Measurements from ENCODE around the gene EIF2S2.
A peak's percentile ranks its signal among the peaks of the same experiment; 100 is the strongest.

The EIF2S2 gene

DNA sequence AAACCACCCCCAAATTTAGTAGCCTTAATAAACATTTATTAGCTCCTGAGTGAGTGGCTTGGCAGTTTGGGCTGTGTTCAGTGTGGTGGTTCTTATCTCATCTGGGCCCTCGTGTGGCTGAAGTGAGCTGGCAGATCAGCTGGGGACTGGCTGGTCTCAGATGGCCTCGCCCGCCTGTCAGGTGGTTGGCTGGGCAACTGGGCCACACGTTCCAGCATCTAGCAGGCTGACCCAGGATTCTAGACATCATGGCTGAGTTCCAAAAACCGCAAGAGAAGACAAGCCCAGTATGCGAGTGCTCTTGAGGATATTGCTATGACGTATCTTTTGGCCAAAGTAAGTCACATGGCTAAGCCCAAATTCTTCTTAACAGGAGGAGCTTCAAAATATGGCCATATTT lies 28.9 kb downstream of the EIF2S2 start:
- Histone ChIP-seq H3K4me1 (ENCODE audit: control insufficient read depth, insufficient read depth, low read length) (peaks cover 10% of the 10 kb centered on the region), H3K36me3 (ENCODE audit: control insufficient read depth, insufficient read depth, low read length) (peaks cover 24% of the 10 kb centered on the region), H3K27me3 (ENCODE audit: control insufficient read depth, insufficient read depth, low read length) (no peaks in the 10 kb centered on the region), H3K9ac (ENCODE audit: low read length) (no peak overlapping the region), H3K4me3 (ENCODE audit: low read length) (no peak overlapping the region), H3K27ac (ENCODE audit: low read depth, low read length) (peak overlapping the region; percentile 62)

DNA sequence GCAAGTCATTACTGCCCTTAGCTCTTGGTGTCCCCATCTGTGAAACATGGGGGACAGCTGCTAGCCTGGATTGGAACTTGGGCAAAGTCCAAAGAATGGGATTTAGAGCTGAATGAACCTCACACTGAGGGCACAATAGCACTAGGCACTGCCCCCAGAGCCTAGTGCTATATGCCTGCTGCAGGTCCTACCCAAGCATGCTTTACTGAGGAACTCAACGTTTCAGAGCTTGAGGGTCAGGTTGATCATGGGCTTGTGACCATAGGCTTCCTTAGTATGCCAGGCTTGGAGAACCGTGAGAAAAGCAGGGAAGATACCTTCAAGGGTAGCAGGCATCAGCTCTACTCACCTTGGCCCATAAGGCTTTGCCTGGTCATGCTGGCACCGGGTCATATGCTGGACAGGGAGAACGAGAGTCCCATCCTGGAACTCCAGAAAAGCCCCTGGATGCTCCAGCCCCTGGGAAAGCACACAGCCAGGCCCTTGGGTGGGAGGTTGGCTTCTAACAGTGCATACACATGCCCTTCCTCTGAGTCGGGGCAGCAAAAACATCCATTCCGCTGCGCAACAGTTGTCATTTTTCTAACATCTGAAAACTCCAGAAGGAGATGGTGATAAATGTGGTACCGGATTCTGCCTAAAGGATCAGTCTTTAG lies 29.7 kb downstream of the EIF2S2 start:
- Histone ChIP-seq H3K27ac (ENCODE audit: low read depth, low read length) (no peak overlapping the region), H3K4me3 (ENCODE audit: low read length) (no peak overlapping the region), H3K36me3 (ENCODE audit: control insufficient read depth, insufficient read depth, low read length) (peaks cover 24% of the 10 kb centered on the region), H3K4me1 (ENCODE audit: control insufficient read depth, insufficient read depth, low read length) (peaks cover 10% of the 10 kb centered on the region), H3K9ac (ENCODE audit: low read length) (no peak overlapping the region), H3K27me3 (ENCODE audit: control insufficient read depth, insufficient read depth, low read length) (no peaks in the 10 kb centered on the region)

DNA sequence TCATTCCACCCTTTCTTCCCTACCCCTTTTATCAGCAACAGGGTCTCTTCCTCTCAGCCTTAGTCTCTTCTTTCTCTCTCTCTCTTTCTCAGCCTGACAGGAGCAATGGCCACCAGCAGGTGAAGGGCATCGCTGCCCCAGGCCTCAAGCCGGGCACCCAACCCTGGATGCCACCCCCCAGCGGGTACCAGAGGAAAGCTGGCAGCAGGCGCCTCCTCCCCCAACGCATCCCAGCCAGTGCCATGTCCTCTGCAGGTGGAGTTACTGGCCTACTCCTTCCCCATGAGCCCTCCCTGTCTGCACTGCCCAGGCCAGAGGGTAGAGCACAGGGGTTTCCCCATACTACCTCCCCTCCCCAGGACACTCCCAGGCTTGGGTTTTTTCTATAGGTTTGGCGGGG lies 32.2 kb downstream of the EIF2S2 start:
- no peaks in the 10 kb centered on the region for H3K27me3 ChIP-seq (ENCODE audit: control insufficient read depth, insufficient read depth, low read length)
- H3K9ac ChIP-seq (ENCODE audit: low read length), result no peak overlapping the region
- H3K36me3 ChIP-seq (ENCODE audit: control insufficient read depth, insufficient read depth, low read length), result peaks cover 23% of the 10 kb centered on the region
- peaks cover 10% of the 10 kb centered on the region for H3K4me1 ChIP-seq (ENCODE audit: control insufficient read depth, insufficient read depth, low read length)
- no peak overlapping the region for H3K27ac ChIP-seq (ENCODE audit: low read depth, low read length)
- H3K4me3 ChIP-seq (ENCODE audit: low read length), result no peak overlapping the region

DNA sequence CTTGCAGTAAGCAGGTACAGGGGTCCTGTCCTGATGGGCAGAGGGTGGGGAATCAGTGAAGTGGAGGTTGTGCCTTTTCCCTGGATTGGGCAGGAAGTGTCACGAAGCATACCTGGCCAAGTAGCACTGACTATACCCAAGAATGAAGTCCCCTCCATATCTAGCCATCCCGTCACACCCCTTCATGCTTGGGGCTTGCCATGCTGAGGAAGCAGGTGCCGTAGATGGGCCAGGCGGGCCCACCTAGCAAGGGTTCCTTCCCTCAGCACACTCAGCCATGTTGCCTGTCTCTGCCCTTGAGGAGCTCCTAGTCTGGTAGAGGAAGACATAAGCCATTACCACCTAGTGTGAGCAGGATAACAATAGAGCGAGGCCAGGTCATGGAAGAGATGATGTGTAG lies 33.5 kb downstream of the EIF2S2 start:
- Histone ChIP-seq H3K9ac (ENCODE audit: low read length) (no peak overlapping the region), H3K27ac (ENCODE audit: low read depth, low read length) (no peak overlapping the region), H3K4me1 (ENCODE audit: control insufficient read depth, insufficient read depth, low read length) (peaks cover 9% of the 10 kb centered on the region), H3K27me3 (ENCODE audit: control insufficient read depth, insufficient read depth, low read length) (no peaks in the 10 kb centered on the region), H3K36me3 (ENCODE audit: control insufficient read depth, insufficient read depth, low read length) (peaks cover 28% of the 10 kb centered on the region), H3K4me3 (ENCODE audit: low read length) (no peak overlapping the region)

DNA sequence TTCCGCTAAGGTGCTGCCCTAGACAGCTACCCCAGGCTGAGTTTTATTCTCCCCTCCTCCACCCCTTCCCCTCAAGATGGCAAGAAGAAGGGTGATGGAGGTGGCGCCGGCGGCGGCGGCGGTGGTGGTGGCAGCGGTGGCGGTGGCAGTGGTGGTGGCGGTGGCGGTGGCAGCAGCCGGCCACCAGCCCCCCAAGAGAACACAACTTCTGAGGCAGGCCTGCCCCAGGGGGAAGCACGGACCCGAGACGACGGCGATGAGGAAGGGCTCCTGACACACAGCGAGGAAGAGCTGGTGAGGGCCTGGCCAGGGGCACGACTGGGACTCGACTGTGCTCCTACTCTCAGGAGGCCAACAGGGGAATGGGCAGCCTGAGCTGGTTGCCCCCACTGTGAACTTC lies 35.1 kb downstream of the EIF2S2 start:
- H3K9ac ChIP-seq (ENCODE audit: low read length), result no peak overlapping the region
- peaks cover 35% of the 10 kb centered on the region for H3K36me3 ChIP-seq (ENCODE audit: control insufficient read depth, insufficient read depth, low read length)
- H3K4me3 ChIP-seq (ENCODE audit: low read length), result no peak overlapping the region
- no peaks in the 10 kb centered on the region for H3K27me3 ChIP-seq (ENCODE audit: control insufficient read depth, insufficient read depth, low read length)
- H3K27ac ChIP-seq (ENCODE audit: low read depth, low read length), result no peak overlapping the region
- no peaks in the 10 kb centered on the region for H3K4me1 ChIP-seq (ENCODE audit: control insufficient read depth, insufficient read depth, low read length)

DNA sequence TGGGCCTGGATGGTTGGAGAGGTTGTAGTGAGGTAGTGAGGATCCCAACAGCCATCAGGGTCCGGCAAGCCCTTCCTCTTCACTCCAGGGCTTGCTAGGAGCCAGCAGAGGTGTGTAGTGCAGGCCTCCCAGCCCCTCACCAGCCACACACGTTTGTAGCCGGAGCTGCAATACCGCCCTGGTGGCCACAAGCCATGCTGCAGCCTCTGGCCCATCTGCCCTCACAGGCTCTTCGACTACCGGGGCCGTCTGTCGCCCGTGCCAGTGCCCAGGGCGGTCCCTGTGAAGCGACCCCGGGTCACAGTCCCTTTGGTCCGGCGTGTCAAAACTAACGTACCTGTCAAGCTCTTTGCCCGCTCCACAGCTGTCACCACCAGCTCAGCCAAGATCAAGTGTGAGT lies 36.4 kb downstream of the EIF2S2 start:
- no peaks in the 10 kb centered on the region for H3K4me1 ChIP-seq (ENCODE audit: control insufficient read depth, insufficient read depth, low read length)
- no peak overlapping the region for H3K9ac ChIP-seq (ENCODE audit: low read length)
- no peak overlapping the region for H3K27ac ChIP-seq (ENCODE audit: low read depth, low read length)
- no peak overlapping the region for H3K4me3 ChIP-seq (ENCODE audit: low read length)
- no peaks in the 10 kb centered on the region for H3K27me3 ChIP-seq (ENCODE audit: control insufficient read depth, insufficient read depth, low read length)
- H3K36me3 ChIP-seq (ENCODE audit: control insufficient read depth, insufficient read depth, low read length), result peaks cover 29% of the 10 kb centered on the region

DNA sequence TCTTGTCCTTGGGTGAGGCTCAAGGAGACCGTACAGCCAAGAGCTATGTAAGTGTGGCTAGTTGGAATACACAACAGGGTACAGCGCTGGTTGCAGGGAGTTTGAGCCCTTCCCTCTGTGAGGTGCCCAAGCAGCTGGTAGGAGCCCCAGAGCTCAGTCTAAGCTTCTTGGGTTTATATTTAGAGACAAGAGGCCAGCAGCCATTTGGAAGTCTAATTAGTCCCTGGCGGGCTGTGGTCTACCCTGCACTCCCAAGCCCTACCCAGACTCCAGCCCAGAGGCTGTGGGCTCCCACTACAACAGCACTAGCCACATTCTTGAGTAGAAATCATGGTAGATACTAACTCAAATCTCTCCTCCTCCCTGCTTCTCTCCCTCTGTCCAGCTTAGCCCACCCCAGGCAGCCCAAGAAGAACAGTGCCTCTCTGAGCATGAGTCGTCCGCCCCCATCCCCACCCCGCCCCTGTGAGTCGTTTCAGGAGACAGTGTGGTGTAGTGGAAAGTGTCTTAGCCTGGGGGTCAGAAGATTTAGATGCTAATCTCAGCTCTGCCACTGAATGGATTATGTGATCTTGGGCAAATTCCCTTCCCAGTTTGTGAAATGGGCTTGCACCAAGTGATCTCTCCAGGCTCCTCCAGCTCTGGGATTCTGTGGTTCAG lies 37.8 kb downstream of the EIF2S2 start:
- peaks cover 26% of the 10 kb centered on the region for H3K36me3 ChIP-seq (ENCODE audit: control insufficient read depth, insufficient read depth, low read length)
- H3K27me3 ChIP-seq (ENCODE audit: control insufficient read depth, insufficient read depth, low read length), result no peaks in the 10 kb centered on the region

DNA sequence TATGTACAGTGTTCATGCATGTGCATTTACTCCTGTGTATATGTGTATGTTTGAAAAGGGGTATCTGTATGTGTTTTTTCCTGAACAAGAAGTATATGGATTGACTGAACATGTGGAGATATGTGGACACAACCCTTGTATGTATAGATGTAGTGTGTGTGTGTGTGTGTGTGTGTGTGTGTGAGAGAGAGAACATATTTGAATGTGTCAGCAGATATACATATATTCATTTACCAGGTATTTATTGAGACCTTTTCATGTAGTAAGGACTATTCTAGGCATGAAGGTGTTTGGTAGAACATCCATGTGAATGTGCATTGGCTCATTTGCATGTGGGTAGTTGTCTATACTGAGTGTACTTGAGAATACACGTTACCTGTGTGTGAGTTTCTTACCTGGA lies 39.3 kb downstream of the EIF2S2 start:
- Histone ChIP-seq H3K4me3 (ENCODE audit: low read length) (no peak overlapping the region), H3K4me1 (ENCODE audit: control insufficient read depth, insufficient read depth, low read length) (peaks cover 8% of the 10 kb centered on the region), H3K27ac (ENCODE audit: low read depth, low read length) (no peak overlapping the region), H3K27me3 (ENCODE audit: control insufficient read depth, insufficient read depth, low read length) (no peaks in the 10 kb centered on the region), H3K36me3 (ENCODE audit: control insufficient read depth, insufficient read depth, low read length) (peaks cover 21% of the 10 kb centered on the region), H3K9ac (ENCODE audit: low read length) (no peak overlapping the region)

More for the DNA sequence above, 37.8 kb downstream of the EIF2S2 start:
- no peak overlapping the region for H3K4me3 ChIP-seq (ENCODE audit: low read length)
- H3K4me1 ChIP-seq (ENCODE audit: control insufficient read depth, insufficient read depth, low read length), result peaks cover 5% of the 10 kb centered on the region
- no peak overlapping the region for H3K9ac ChIP-seq (ENCODE audit: low read length)
- H3K27ac ChIP-seq (ENCODE audit: low read depth, low read length), result no peak overlapping the region

DNA sequence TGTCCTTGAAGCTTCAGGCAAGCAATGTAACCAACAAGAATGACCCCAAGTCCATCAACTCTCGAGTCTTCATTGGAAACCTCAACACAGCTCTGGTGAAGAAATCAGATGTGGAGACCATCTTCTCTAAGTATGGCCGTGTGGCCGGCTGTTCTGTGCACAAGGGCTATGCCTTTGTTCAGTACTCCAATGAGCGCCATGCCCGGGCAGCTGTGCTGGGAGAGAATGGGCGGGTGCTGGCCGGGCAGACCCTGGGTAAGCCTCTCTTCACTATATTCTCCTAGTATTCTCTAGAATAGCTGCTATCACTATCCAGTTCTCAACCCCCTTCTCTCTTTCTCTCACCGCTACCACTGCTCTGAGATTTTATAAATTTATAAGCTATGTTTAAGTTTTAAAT lies 40.0 kb downstream of the EIF2S2 start:
- Histone ChIP-seq H3K27me3 (ENCODE audit: control insufficient read depth, insufficient read depth, low read length) (no peaks in the 10 kb centered on the region), H3K27ac (ENCODE audit: low read depth, low read length) (no peak overlapping the region), H3K4me1 (ENCODE audit: control insufficient read depth, insufficient read depth, low read length) (peaks cover 8% of the 10 kb centered on the region), H3K4me3 (ENCODE audit: low read length) (no peak overlapping the region), H3K36me3 (ENCODE audit: control insufficient read depth, insufficient read depth, low read length) (peaks cover 21% of the 10 kb centered on the region), H3K9ac (ENCODE audit: low read length) (no peak overlapping the region)

DNA sequence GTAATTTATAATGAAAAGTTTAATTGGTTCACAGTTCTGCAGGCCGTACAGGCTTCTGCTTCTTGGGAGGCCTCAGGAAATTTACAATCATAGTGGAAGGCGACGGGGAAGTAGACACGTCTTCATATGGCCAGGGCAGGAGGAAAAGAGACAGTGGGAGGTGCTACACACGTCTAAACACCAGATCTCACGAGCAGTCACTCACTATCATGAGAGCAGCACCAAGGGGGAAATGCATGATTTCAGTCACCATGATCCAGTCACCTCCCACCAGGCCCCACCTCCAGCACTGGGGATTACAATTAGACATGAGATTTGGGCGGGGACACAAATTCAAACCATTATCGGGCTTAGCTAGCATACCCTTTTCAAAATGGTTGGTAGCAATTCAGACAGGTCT lies 41.2 kb downstream of the EIF2S2 start:
- Histone ChIP-seq H3K4me3 (ENCODE audit: low read length) (no peak overlapping the region), H3K9ac (ENCODE audit: low read length) (no peak overlapping the region), H3K27me3 (ENCODE audit: control insufficient read depth, insufficient read depth, low read length) (no peaks in the 10 kb centered on the region), H3K27ac (ENCODE audit: low read depth, low read length) (no peak overlapping the region), H3K36me3 (ENCODE audit: control insufficient read depth, insufficient read depth, low read length) (peaks cover 13% of the 10 kb centered on the region), H3K4me1 (ENCODE audit: control insufficient read depth, insufficient read depth, low read length) (peaks cover 8% of the 10 kb centered on the region)

DNA sequence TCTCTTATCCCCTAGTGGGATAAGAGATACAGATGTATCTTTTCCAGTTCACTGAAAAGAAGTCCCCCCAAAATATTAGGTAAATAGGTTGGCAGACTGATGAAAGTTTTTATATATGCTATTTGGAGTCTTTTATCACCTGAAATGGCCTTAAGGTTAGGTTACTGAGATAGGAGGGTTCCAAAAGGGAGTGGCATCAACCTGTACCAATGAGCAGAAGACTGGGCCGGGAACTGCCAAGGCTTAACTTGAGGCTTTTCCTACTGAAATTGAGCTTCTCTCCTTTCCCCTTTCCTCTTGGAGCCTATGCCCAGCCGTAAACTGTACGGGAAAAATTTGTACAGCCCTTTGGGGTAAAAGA lies 42.0 kb downstream of the EIF2S2 start:
- H3K27ac ChIP-seq (ENCODE audit: low read depth, low read length), result no peak overlapping the region

DNA sequence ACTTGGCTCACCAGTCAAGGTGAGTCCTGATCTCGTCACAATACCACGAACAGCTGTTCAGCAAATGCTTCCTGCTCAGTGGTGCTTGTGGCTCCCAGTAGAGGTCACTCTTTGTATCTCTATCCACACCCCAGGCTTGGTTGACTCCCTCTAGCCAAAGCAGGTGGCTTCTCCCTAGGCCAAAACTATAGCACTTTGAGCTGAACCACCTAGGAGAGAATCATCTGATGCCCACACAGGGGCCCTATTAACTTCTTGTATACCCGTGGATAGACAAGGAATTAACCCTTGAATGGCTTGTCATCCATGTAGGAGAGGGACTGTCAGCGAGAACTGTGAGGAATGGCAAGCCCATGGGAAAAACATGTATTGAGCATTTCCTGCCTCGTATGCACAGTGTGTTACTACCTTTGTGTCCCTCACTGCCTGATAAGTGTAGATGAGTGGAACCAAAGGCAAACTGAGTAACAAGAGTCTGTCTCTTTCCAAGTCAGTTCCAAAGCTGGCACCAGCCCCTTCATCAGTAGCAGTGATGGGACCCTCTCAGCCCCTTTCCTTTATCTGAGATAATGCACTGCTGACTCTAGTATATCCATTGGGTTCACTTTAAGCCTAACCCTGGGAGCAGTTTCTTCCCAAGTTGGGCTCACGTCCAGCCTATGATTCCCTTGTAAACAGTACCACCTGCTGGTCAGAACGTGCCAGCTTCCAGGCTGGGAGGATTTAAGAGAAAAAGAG lies 42.5 kb downstream of the EIF2S2 start:
- no peak overlapping the region for H3K4me3 ChIP-seq (ENCODE audit: low read length)
- no peaks in the 10 kb centered on the region for H3K27me3 ChIP-seq (ENCODE audit: control insufficient read depth, insufficient read depth, low read length)
- H3K27ac ChIP-seq (ENCODE audit: low read depth, low read length), result no peak overlapping the region
- H3K4me1 ChIP-seq (ENCODE audit: control insufficient read depth, insufficient read depth, low read length), result peaks cover 14% of the 10 kb centered on the region
- H3K36me3 ChIP-seq (ENCODE audit: control insufficient read depth, insufficient read depth, low read length), result peaks cover 13% of the 10 kb centered on the region
- no peak overlapping the region for H3K9ac ChIP-seq (ENCODE audit: low read length)

More for the DNA sequence above, 42.0 kb downstream of the EIF2S2 start:
- Histone ChIP-seq H3K4me3 (ENCODE audit: low read length) (no peak overlapping the region), H3K27me3 (ENCODE audit: control insufficient read depth, insufficient read depth, low read length) (no peaks in the 10 kb centered on the region), H3K4me1 (ENCODE audit: control insufficient read depth, insufficient read depth, low read length) (peaks cover 12% of the 10 kb centered on the region), H3K9ac (ENCODE audit: low read length) (no peak overlapping the region), H3K36me3 (ENCODE audit: control insufficient read depth, insufficient read depth, low read length) (peaks cover 13% of the 10 kb centered on the region)
